PC-3 (cell line): ENCODE results near the gene TXNDC12. TPM values are rescaled to one million over a fixed set of nuclear protein-coding genes. Genes with fewer than 3 reads are reported as not detected.
A peak's percentile ranks its signal among the peaks of the same experiment; 100 is the strongest.
"Not testable (repeated sequence)": the region's sequence is repeated elsewhere in the genome, so short reads cannot be mapped to it uniquely, and the experiment has no call there.

Experiments
- ATAC-seq: fragments of 200-7000 bp; cut with Tn5 transposase; 2 replicates; pipeline ENCODE4 v1.9.1; 2020; ENCODE audit warnings: mild to moderate bottlenecking, moderate library complexity
- BruUV-seq: library from RNA; stranded (reverse); fragments of 400-500 nt; replicated peaks from 2 replicates; lab custom pipeline; 2021; lab: Mats Ljungman, UMichigan
- CTCF ChIA-PET: fragments of 300-600 bp; sonication (Branson Sonifier 250); formaldehyde crosslinking; loops from one replicate; lab custom pipeline; 2022; ENCODE audit warnings: antibody characterized with exemption; lab: Charles Lee
- POLR2A ChIA-PET: fragments of 300-600 bp; sonication (Branson Sonifier 250); formaldehyde crosslinking; loops from one replicate; lab custom pipeline; 2022; ENCODE audit warnings: antibody characterized with exemption; ENCODE audit not compliant: unreplicated experiment; lab: Charles Lee
- DNase-seq: peaks from one replicate; pipeline ENCODE4 v3.0.0-alpha.2; 2015
- H2AFZ ChIP-seq: fragments of 300-600 bp; sonication (generic); 2 replicates; pipeline ENCODE4 v1.6.0; 2016; ENCODE audit warnings: antibody characterized with exemption, low read length
- H3F3A ChIP-seq: fragments of 300-600 bp; sonication (generic); one replicate; pipeline ENCODE4 v1.6.0; 2017; ENCODE audit warnings: antibody characterized with exemption, low read length, control low read depth, mild to moderate bottlenecking; ENCODE audit not compliant: unreplicated experiment
- H3K27ac ChIP-seq: fragments of 300-600 bp; sonication (generic); 2 replicates; pipeline ENCODE4 v1.5.1; 2016; ENCODE audit warnings: mild to moderate bottlenecking, low read length
- H3K27me3 ChIP-seq: fragments of 300-600 bp; sonication (generic); 2 replicates; pipeline ENCODE4 v1.6.1; 2016; ENCODE audit warnings: low read length, mixed read lengths
- H3K36me3 ChIP-seq: fragments of 300-600 bp; sonication (generic); 2 replicates; pipeline ENCODE4 v1.6.1; 2016; ENCODE audit warnings: low read depth, mixed run types, low read length, mixed read lengths
- H3K4me1 ChIP-seq: fragments of 300-600 bp; sonication (generic); 2 replicates; pipeline ENCODE4 v1.5.1; 2016; ENCODE audit warnings: low read length; ENCODE audit not compliant: insufficient read depth
- H3K4me2 ChIP-seq: fragments of 300-600 bp; sonication (generic); 2 replicates; pipeline ENCODE4 v1.6.0; 2016; ENCODE audit warnings: low read length
- H3K4me3 ChIP-seq: fragments of 300-600 bp; sonication (generic); 2 replicates; pipeline ENCODE4 v1.5.1; 2016; ENCODE audit warnings: mild to moderate bottlenecking, low read length, mixed read lengths
- H3K79me2 ChIP-seq: fragments of 300-600 bp; sonication (generic); 2 replicates; pipeline ENCODE4 v1.6.1; 2017; ENCODE audit warnings: low read length, mixed read lengths
- H3K9ac ChIP-seq: fragments of 300-600 bp; sonication (generic); 2 replicates; pipeline ENCODE4 v1.6.0; 2016; ENCODE audit warnings: mild to moderate bottlenecking, low read length
- H3K9me2 ChIP-seq: fragments of 300-600 bp; sonication (generic); replicated peaks from 2 replicates; pipeline ENCODE4 v1.6.1; 2016; ENCODE audit warnings: mixed run types, low read length, mixed read lengths
- H3K9me3 ChIP-seq: fragments of 300-600 bp; sonication (generic); 2 replicates; pipeline ENCODE4 v1.6.1; 2016; ENCODE audit warnings: low read length, mixed read lengths
- H4K20me1 ChIP-seq: fragments of 300-600 bp; sonication (generic); 2 replicates; pipeline ENCODE4 v1.6.1; 2016; ENCODE audit warnings: low read length, mixed read lengths
- CTCF ChIP-seq: fragments of 300-600 bp; sonication (generic); conservative IDR thresholded peaks from 2 replicates; pipeline ENCODE4 v1.5.1; 2017; ENCODE audit warnings: antibody characterized with exemption, low read depth, mild to moderate bottlenecking, low read length
- EZH2 ChIP-seq: fragments of 300-600 bp; sonication (generic); IDR thresholded peaks from one replicate; pipeline ENCODE4 v1.6.1; 2017; ENCODE audit warnings: antibody characterized with exemption, mild to moderate bottlenecking, low read length; ENCODE audit not compliant: unreplicated experiment
- EZH2phosphoT487 ChIP-seq: fragments of 300-600 bp; sonication (generic); IDR thresholded peaks from 2 replicates; pipeline ENCODE4 v1.6.1; 2018; ENCODE audit warnings: mild to moderate bottlenecking, antibody characterized with exemption, low read length, borderline replicate concordance
- intact Hi-C: fragments of 100-400 bp; cut with micrococcal nuclease; formaldehyde crosslinking; loops from 2 replicates; pipeline ENCODE4 v1.9.0; 2023
- total RNA-seq: library from RNA; depleted of rRNA; stranded (reverse); fragments of >200 nt; gene quantifications from 2 replicates; pipeline ENCODE4 v1.2.3, GENCODE V29; 2014

TXNDC12 gene
- total RNA-seq, 1 experiment from 2014 or later = 36.8 TPM

- no peaks in the 10 kb centered on the region for H3K36me3 ChIP-seq
- TF ChIP-seq EZH2phosphoT487 (no peak), EZH2 (no peak), CTCF (no peak)
- no peaks in the 10 kb centered on the region for H3K79me2 ChIP-seq
- intact Hi-C loops = loop anchor here (10.0 kb wide), 1 partner anchor 193 kb away; no protein-coding TSS in a partner anchor
- DNase-seq (no peak), ATAC-seq (no peak)
- no TSS peak for BruUV-seq
- H3K27ac ChIP-seq = no peak overlapping the region
- no peaks in the 10 kb centered on the region for H3K27me3 ChIP-seq
- peaks cover 7% of the 10 kb centered on the region; the same call in 1 of the 2 replicates for H3K4me1 ChIP-seq
- POLR2A ChIA-PET = no interaction called here
- H3K9me3 ChIP-seq = no peaks in the 10 kb centered on the region
- no peaks in the 10 kb centered on the region for H4K20me1 ChIP-seq
- H3K9ac ChIP-seq = no peak overlapping the region
- H3K9me2 ChIP-seq = no peaks in the 10 kb centered on the region
- no peaks in the 10 kb centered on the region for H3F3A ChIP-seq
- CTCF ChIA-PET = no interaction called here
- no peak overlapping the region for H3K4me2 ChIP-seq
- peak overlapping the region; percentile 36; the same call in 1 of the 2 replicates for H2AFZ ChIP-seq
- no peak overlapping the region for H3K4me3 ChIP-seq
Measured at GRCh38 chr1:52007215-52008002, 47.6 kb downstream of the TXNDC12 start.

DNA sequence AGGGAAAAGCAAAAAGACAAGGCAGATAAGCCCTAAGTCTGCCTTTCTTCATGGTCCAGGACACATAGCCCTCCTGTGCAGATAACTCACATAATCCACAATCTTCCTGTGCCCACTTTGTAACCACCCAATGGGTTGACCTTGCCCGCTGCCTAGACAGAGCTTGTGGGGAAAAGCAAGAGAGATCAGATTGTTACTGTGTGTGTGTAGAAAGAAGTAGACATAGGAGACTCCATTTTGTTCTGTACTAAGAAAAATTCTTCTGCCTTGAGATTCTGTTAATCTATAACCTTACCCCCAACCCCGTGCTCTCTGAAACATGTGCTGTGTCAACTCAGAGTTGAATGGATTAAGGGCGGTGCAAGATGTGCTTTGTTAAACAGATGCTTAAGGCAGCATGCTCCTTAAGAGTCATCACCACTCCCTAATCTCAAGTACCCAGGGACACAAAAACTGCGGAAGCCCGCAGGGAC is 48.9 kb downstream of the TXNDC12 start:
- CTCF ChIA-PET = interaction anchor here (0.7 kb wide), 1 partner anchor 237 kb away, joined by 3 read pairs; no protein-coding TSS in a partner anchor
- H4K20me1 ChIP-seq, H3K4me1 ChIP-seq, H3K9ac ChIP-seq, DNase-seq, ATAC-seq, H3K4me3 ChIP-seq, H3K36me3 ChIP-seq, H3K9me2 ChIP-seq, H3K4me2 ChIP-seq, H2AFZ ChIP-seq, BruUV-seq, H3K9me3 ChIP-seq, H3F3A ChIP-seq, POLR2A ChIA-PET, H3K79me2 ChIP-seq, H3K27ac ChIP-seq, H3K27me3 ChIP-seq: not testable (repeated sequence)
- intact Hi-C loops = loop anchor here (10.0 kb wide), 1 partner anchor 191 kb away; no protein-coding TSS in a partner anchor

DNA sequence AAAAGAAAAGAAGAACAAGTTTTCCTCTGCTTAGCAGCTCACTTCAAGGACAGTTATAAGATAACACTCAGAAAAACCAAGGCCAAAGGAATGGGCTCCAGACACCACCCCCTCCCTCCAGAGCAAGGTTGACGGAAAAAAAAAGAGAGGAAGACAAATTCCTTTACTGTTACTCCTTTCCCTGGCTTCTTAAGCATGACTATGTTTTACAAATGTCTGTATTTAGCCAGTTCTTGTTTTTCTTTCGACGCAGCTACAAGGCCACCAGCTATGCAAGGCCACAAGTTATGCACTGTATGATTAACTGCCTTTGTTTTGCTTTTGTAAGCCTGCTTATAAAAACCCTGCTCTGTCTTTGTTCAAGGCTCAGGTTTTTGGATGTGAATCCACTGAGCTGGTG is 49.4 kb downstream of the TXNDC12 start:
- H3F3A ChIP-seq, H3K4me1 ChIP-seq, H3K27me3 ChIP-seq, H3K79me2 ChIP-seq, H3K27ac ChIP-seq, H2AFZ ChIP-seq, H3K9me2 ChIP-seq, H4K20me1 ChIP-seq, ATAC-seq, H3K9me3 ChIP-seq, BruUV-seq, H3K4me2 ChIP-seq, DNase-seq, POLR2A ChIA-PET, H3K36me3 ChIP-seq, H3K4me3 ChIP-seq, H3K9ac ChIP-seq: not testable (repeated sequence)
- intact Hi-C loops = loop anchor here (10.0 kb wide), 1 partner anchor 191 kb away; no protein-coding TSS in a partner anchor
- CTCF ChIA-PET = interaction anchor here (0.7 kb wide), 1 partner anchor 237 kb away, joined by 3 read pairs; no protein-coding TSS in a partner anchor
